ENCODE measurements around the gene CYB561D2.

The CYB561D2 gene

GRCh38 chr3:50341996-50342650 is 8.5 kb upstream of the CYB561D2 start:
- no peak for DNase-seq

DNA sequence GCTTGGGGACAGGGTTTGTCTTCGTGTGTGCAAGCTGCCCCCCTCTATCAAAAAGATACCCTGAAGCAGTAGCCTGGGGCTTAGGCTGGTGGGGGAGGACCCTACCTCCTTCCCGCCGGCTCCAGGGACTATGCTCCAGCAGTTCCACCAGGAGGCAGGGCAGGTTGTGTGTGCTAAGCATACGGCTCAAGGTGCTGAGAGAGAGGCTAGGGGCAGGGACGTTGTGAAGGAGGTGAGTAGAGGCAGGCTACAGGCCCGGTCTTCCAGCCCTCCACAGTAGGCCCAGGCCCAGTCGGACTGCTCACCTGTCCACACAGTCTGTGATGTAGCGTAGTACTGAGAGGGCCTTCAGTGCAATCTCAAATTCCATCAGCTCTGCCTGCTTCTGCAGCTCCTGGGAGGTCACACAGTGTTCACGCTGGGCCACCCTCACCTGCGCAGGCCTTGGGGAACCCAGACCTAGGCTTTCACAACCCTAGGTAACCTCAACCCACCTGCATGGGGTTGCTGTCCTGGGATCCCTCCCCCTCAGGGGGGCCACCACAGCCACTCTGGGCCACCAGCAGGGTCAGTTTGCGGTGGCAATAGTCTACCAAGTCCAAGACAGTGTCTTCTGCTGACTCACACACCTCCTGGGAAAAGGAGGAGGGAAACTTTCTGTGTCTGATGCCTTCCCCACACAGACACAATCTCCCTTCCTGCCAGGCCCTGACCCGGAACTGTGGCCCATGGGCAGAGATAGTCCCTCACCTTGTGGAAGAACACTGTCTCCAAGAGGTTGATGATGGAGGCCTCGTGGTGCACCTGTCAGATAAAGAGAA is 7.6 kb upstream of the CYB561D2 start:
- DNase-seq: no peak

DNA sequence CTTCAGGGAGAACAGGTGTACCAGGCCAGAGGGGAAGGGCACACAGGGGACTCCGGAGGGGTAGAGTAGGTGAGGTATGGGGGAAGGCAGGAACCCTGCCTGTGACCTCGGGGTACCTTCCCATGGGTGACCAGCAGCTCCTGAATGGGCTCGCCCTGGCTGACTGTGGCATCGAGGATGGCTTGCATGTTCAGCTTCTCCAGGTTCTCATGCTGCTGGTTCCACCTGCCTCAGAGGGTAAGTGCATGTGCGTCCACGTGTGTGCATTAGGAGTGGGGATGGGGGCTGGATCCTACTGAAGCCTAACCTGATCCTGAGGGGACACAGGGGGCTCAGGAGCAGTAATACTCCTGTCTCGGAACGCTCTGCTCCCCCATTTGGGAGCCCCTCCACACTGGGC is 5.7 kb upstream of the CYB561D2 start:
- DNase-seq: no peak

DNA sequence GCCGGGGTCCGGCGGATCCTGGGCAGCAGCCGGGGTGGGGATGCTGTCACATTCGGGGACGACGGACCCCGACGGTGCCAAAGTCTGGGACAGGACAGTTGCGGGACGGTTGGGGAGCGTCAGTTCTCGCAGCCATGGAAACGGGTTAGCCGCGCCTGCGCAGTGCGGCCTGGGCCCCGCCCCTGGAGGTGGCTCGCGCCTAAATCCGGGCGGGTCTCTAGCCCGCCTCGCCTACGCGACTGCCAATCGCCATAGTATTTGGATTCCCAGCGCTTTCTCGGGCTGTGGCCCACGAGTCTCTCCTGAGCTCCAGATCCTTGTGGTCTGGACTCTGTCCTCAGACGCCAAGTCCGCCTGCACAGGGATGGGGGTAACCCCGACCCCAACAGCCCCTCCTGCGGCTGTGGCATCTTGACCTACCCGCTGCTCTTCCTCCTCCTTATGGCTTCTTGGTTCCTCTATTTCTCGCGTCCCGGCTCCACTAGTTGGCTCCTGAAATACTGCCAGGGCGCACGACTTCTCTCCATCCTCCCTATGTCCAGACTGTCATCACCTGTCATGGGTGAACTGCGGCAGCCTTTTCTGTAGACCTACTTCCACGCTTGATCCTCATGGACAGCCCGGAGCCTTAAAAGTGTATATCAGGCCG is 5.0 kb upstream of the CYB561D2 start, which contains the start of gene ZMYND10:
Gene ZMYND10 (minus strand): TSS at position 147 of the 649 bp plus-strand sequence. CDS start 153 bp downstream, outside the sequence.
- DNase-seq: peak; percentile 51

DNA sequence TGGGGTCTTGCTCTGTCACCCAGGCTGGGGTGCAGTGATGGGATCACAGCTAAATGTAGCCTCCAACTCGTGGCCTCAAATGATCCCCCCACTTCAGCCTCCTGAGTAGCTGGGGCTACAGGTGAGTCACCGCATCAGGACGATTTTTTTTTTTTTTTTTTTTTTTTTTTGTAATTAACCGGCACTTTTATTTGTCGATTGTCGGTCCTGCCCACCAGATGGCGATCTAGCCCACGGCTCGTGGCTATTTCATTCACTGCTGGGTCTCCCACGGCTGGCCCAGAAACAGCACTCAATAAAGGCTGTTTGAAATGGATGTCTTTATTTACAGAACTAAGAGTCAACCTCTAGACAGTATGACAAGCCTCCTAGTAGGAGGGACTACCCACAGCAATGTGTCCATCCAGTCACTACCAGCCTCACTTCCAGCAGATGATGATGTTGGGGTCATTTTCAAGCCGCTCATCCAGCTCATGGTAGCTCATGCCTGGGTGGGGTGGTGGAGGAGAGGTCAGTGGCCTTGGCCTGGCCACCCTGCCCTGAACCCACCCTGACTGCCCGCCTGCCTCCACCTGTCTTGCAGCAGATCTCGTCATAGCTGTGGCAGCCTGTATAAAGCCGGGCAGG is 3.4 kb upstream of the CYB561D2 start:
- peak; percentile 63 for DNase-seq

GRCh38 chr3:50350213-50350526 is 492 bp upstream of the CYB561D2 start:
- no peak for DNase-seq

DNA sequence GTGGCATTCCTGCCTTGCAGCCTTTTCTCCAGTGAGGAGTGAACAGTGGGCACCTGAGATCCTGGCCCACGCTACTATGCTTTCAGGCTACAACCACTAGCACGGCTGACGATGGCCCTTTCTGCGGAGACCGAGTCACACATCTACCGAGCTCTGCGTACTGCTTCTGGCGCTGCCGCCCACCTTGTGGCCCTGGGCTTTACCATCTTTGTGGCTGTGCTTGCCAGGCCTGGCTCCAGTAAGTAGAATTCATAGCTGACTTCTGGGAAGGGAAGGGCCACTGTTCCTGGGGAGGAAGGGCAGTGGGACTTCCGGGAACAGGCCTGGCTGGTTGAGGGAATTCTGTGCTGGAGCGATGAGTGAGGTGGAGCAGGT is 648 bp downstream of the CYB561D2 start:
- no peak for DNase-seq

DNA sequence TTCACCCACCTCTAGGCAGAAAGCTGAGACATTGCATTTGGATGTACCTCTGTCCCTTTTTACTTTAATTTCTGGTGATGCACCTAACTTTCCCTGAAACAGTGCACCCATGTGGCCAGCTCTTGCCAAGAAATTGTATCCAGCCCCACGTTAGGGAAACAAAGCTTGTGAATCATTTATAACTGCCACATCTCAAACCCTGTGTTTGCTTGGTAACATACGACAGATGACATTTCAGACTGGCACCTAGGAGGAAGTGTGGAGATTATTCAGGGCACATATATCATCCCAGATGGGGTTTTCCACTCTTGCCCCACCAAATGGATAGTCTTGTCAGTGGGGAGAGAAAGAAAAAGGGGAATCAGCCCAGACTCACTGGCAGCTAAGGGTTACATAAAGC is 2.1 kb downstream of the CYB561D2 start:
- peak; percentile 46 for DNase-seq

DNA sequence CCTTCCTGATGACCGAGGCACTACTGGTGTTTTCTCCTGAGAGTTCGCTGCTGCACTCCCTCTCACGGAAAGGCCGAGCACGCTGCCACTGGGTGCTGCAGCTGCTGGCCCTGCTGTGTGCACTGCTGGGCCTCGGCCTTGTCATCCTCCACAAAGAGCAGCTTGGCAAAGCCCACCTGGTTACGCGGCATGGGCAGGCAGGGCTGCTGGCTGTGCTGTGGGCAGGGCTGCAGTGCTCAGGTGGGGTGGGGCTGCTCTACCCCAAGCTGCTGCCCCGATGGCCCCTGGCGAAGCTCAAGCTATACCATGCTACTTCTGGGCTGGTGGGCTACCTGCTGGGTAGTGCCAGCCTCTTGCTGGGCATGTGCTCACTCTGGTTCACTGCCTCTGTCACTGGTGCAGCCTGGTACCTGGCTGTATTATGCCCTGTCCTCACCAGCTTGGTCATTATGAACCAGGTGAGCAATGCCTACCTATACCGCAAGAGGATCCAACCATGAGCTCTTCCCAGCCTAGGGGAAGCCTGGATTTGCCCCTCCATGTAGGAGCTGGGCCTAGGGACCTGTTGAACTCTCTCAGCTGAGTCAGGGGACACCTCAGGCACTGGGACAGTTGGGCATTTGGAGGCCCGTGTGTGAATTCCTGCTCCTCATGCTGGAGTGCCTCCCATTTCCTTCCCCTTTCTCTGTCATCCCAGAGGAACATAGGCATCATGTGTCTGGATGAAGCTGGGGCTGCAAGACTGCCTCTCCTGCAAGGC is 2.8 kb downstream of the CYB561D2 start:
- no peak for DNase-seq

GRCh38 chr3:50354186-50354764 is 3.6 kb downstream of the CYB561D2 start:
- no peak for DNase-seq

DNA sequence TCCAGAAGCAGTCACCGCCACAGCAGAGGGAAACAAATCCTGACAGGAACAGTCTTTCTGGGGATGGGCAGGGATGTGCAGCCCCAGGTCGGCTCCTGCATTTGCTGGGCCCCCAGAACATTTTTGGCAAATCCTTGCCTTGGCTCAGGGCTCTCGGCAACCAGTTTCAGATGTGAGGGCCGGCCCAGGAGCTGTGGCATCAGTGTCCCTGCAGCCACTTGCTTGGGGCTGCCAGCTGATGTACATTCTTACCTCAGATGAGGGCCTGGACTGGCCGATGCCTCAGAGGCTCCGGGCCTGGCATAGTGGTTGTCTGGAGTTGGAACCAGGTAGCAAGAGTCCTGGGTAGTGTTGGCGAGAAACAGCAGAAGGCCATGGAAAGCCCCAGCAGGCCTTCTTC is 4.2 kb downstream of the CYB561D2 start:
- no peak for DNase-seq

GRCh38 chr3:50355829-50356552 is 5.3 kb downstream of the CYB561D2 start:
- DNase-seq: no peak

GRCh38 chr3:50356553-50356952 is 5.9 kb downstream of the CYB561D2 start:
- no peak for DNase-seq

GRCh38 chr3:50357481-50357880 is 6.8 kb downstream of the CYB561D2 start:
- DNase-seq: no peak

DNA sequence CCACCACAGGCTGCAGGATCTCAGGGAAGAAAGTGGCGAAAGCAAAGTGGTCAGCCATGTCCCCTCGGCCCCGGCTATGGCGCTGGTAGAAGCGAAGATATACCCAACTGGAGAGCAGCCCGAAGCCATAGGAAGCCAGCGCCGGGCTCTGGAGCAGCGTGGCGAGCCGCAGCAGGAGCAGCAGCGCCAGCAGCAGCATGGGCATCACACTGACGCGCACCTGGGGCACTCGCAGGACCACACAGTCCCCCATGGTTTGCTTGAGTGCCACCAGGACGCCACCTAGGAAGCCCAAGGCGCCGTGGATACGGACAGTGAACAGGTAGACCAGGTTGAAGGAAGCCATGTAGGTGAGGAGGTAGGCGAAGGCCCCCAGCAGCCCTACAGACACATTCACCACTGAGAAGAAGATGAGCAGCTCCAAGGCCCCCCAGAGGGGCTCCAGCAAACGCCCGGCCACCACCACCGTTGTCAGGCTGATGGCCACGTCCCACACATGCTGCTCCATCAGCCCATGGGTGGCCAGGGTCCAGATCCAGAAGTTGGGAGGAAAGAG is 7.8 kb downstream of the CYB561D2 start:
- DNase-seq: no peak

GRCh38 chr3:50358911-50359759 is 8.5 kb downstream of the CYB561D2 start, which contains the start of gene TMEM115:
Gene TMEM115 (minus strand): TSS chr3:50359521. CDS start chr3:50359063, 458 bp downstream.
- DNase-seq: peak; percentile 100

GRCh38 chr3:50359760-50360110 is 9.1 kb downstream of the CYB561D2 start:
- DNase-seq: no peak

DNA sequence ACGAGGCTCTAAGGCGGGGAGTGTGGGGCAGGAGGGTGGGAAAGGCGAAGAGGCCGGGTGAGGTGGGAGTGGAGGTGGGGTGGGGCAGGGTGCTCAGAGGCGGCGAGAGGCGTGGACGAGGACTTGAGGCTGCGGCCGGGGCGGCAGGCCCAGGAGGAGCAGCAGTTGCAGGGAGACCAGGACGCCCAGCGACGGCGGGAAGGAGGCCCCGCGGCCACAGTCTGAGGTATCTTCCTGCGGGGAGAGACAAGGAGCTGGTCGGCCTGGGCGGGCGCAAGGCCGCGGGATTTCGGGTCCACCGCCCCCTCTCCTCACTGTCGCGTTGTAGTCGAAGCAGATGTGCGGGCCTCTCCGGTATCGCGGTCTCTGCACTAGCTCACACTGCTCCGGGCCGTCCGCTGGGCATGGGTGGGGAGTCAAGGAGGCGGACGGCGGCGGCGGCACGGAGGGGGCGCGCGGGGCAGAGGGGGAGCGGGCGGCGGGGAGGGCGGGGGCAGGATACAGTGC is 14.0 kb downstream of the CYB561D2 start:
- DNase-seq: no peak

DNA sequence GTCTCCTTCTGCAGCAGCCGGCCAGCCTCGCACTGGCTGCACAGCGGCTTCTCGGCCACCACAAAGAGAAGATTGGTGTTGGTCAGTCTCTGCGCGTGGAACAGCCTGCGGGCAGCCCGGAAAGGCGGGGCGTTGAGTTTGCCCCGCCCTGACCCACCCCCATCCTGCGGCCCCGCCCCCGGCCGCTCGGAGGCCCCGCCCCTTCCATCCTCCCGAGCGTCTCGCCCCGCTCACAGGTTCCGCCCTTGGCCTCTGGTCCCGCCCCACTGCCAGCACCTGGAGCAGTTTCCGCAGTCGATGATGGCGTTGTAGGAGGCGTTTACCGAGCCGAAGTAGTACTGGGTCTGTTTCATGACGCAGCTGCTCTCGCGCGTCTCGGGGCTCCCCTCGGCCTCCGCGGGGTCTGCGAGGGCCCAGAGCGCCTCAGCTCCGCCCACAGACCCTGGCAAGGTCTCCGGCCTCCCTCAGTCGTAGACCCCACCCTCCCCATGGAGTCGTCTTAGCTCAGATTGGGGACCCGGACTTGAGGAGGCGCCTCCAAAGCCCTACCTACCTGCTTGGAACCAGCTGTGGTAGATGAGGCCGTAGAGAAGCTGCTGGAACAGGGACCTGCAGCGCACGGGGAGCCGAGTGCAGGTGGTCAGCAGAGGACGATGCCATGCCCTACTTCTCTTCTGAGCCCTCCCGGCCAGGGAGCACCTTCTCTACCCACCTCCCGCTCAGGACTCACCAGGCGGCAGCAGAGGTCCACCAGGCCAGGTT is 14.6 kb downstream of the CYB561D2 start:
- peak; percentile 52 for DNase-seq
